CD4-positive, alpha-beta memory T cell (primary cell): ENCODE results near the gene HOXA13. TPM values are rescaled to one million over a fixed set of nuclear protein-coding genes. Genes with fewer than 3 reads are reported as not detected.

Experiments used
- CTCF ChIA-PET: fragments of 350-600 bp; sonication (Branson Sonifier 250); formaldehyde crosslinking; loops from one replicate; lab custom pipeline; 2021; ENCODE audit warnings: inconsistent platforms; ENCODE audit not compliant: partially characterized antibody; lab: Charles Lee
- POLR2A ChIA-PET: fragments of 350-600 bp; sonication (Branson Sonifier 250); formaldehyde crosslinking; loops from one replicate; lab custom pipeline; 2021; ENCODE audit not compliant: partially characterized antibody; lab: Charles Lee
- DNase-seq, 5 donors: peaks; one replicate each; pipeline versions ENCODE4 v3.0.0 to v3.0.0-alpha.2; 2020 to 2022; ENCODE audit warnings: mixed read lengths in 1 of 5
- H3K27ac ChIP-seq: one replicate; pipeline ENCODE4 v1.7.0; 2013; ENCODE audit warnings: low read depth, low read length
- H3K27me3 ChIP-seq: 2 replicates; pipeline ENCODE4 v1.7.0; 2013; ENCODE audit warnings: mild to moderate bottlenecking, low read length, moderate library complexity; ENCODE audit not compliant: insufficient read depth
- H3K36me3 ChIP-seq: 2 replicates; pipeline ENCODE4 v1.7.0; 2013; ENCODE audit warnings: mild to moderate bottlenecking, low read length, moderate library complexity; ENCODE audit not compliant: insufficient read depth
- H3K4me1 ChIP-seq: 2 replicates; pipeline ENCODE4 v1.7.0; 2013; ENCODE audit warnings: mild to moderate bottlenecking, low read length, moderate library complexity; ENCODE audit not compliant: insufficient read depth
- H3K4me3 ChIP-seq, 2 donors: one replicate each; pipeline ENCODE4 v1.7.0; 2013; ENCODE audit warnings: low read length in 2 of 2, mild to moderate bottlenecking in 1 of 2
- H3K9me3 ChIP-seq, 2 donors: one replicate each; pipeline ENCODE4 v1.7.0; 2013; ENCODE audit warnings: low read length in 2 of 2, control low read depth in 1 of 2; ENCODE audit not compliant: control insufficient read depth in 1 of 2
- H3K27ac Mint-ChIP-seq, 7 donors: one replicate each; pipeline ENCODE4 v1.8.0; 2020 to 2021; ENCODE audit warnings: mixed read lengths in 7 of 7, mild to moderate bottlenecking in 6 of 7, inconsistent platforms in 3 of 7, moderate library complexity in 3 of 7
- H3K27me3 Mint-ChIP-seq, 2 donors: one replicate each; pipeline ENCODE4 v1.8.0; 2020 to 2021; ENCODE audit warnings: mixed read lengths in 2 of 2
- H3K36me3 Mint-ChIP-seq, 2 donors: one replicate each; pipeline ENCODE4 v1.8.0; 2020 to 2021; ENCODE audit warnings: mixed read lengths in 2 of 2, inconsistent platforms in 1 of 2, mild to moderate bottlenecking in 1 of 2
- H3K4me1 Mint-ChIP-seq, 4 donors: one replicate each; pipeline ENCODE4 v1.8.0; 2020 to 2021; ENCODE audit warnings: mixed read lengths in 4 of 4, mild to moderate bottlenecking in 1 of 4
- H3K4me3 Mint-ChIP-seq, 8 donors: one replicate each; pipeline ENCODE4 v1.8.0; 2020 to 2021; ENCODE audit warnings: mixed read lengths in 8 of 8, mild to moderate bottlenecking in 7 of 8, moderate library complexity in 6 of 8, inconsistent platforms in 3 of 8
- H3K9me3 Mint-ChIP-seq, 8 donors: one replicate each; pipeline ENCODE4 v1.8.0; 2020 to 2021; ENCODE audit warnings: mixed read lengths in 8 of 8, mild to moderate bottlenecking in 5 of 8, inconsistent platforms in 3 of 8, moderate library complexity in 1 of 8
- intact Hi-C: fragments of 100-400 bp; cut with micrococcal nuclease; formaldehyde crosslinking; loops from one replicate; pipeline ENCODE4 v1.15.1; 2023
- polyA plus RNA-seq, 2 donors: library from polyadenylated mRNA; unstranded; fragments of 300-500 nt; fragmentation: Illumina TruSeq; gene quantifications; one replicate each; pipeline ENCODE4 v1.2.3, GENCODE V29; 2021
- total RNA-seq, 2 experiments: library from RNA; stranded (reverse); gene quantifications; one replicate each; pipeline ENCODE4 v1.2.3, GENCODE V29; 2021

The HOXA13 gene
- total and polyA plus RNA-seq, 4 experiments from 2014 or later = not detected

- H3K36me3 Mint-ChIP-seq = no peaks in the 10 kb centered on the region
- Histone ChIP-seq H3K27ac (no peak overlapping the region), H3K4me3 (no peak overlapping the region), H3K9me3 (no peaks in the 10 kb centered on the region), H3K4me1 (peaks cover 36% of the 10 kb centered on the region), H3K27me3 (peaks cover 75% of the 10 kb centered on the region), H3K36me3 (no peaks in the 10 kb centered on the region)
- no peak overlapping the region for H3K4me3 Mint-ChIP-seq
- DNase-seq = no peak
- POLR2A ChIA-PET = interaction anchor here (0.6 to 1.2 kb wide), 2 partner anchors 20 to 498 kb away, joined by 3 read pairs; no protein-coding TSS in a partner anchor
- CTCF ChIA-PET = no interaction called here
- H3K9me3 Mint-ChIP-seq = peaks cover 0 to 7% (median 0%) of the 10 kb centered on the region in 8 donors
- intact Hi-C loops = no loop called here
- H3K4me1 Mint-ChIP-seq = peaks cover 25 to 56% (median 36%) of the 10 kb centered on the region in 4 donors
- peak overlapping the region in 2 of 7 donors; percentile 22 to 33 for H3K27ac Mint-ChIP-seq
- H3K27me3 Mint-ChIP-seq = peaks cover 71 to 80% of the 10 kb centered on the region in 2 donors
Measured at GRCh38 chr7:27203365-27203953, 3.6 kb upstream of the HOXA13 start.

DNA sequence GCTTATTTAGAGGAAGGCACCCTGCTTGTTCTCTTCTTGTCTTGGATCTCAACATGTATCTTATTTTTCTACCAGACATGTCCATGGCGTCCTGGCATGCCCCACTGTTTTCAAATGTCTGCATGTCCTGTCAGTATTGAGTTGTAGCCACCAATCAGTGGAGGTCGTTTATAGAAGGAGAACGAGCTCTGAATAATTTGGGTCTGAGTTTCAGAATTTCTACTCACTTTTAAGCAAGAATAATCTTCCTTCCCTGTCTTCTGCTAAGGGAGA, 2.9 kb upstream of the HOXA13 start:
- Histone ChIP-seq H3K27me3 (peaks cover 81% of the 10 kb centered on the region), H3K27ac (no peak overlapping the region), H3K4me1 (peaks cover 40% of the 10 kb centered on the region), H3K36me3 (no peaks in the 10 kb centered on the region), H3K9me3 (no peaks in the 10 kb centered on the region), H3K4me3 (no peak overlapping the region)
- ChIA-PET POLR2A (interaction anchor here (0.6 to 1.3 kb wide), 2 partner anchors 18 to 498 kb away, joined by 3 read pairs; partner anchors contain the start of gene HOXA11), CTCF (interaction anchor here (0.7 to 1.2 kb wide), 2 partner anchors 40 to 887 kb away, joined by 4 read pairs; no protein-coding TSS in a partner anchor)
- intact Hi-C loops = no loop called here
- Mint-ChIP-seq H3K4me1 (peaks cover 28 to 63% (median 40%) of the 10 kb centered on the region in 4 donors), H3K4me3 (peak overlapping the region in 1 of 8 donors; percentile 20), H3K36me3 (no peaks in the 10 kb centered on the region), H3K9me3 (peaks cover 0 to 7% (median under 1%) of the 10 kb centered on the region in 8 donors), H3K27ac (no peak overlapping the region), H3K27me3 (peaks cover 75 to 82% of the 10 kb centered on the region in 2 donors)
- no peak for DNase-seq

GRCh38 chr7:27202018-27202861, 2.3 kb upstream of the HOXA13 start:
- Mint-ChIP-seq H3K9me3 (peaks cover 0 to 12% (median 3%) of the 10 kb centered on the region in 8 donors), H3K27ac (peak overlapping the region in 2 of 7 donors; percentile 35 to 87), H3K36me3 (no peaks in the 10 kb centered on the region), H3K4me3 (peak overlapping the region in 5 of 8 donors; percentile 3 to 78 (median 55)), H3K4me1 (peaks cover 28 to 66% (median 41%) of the 10 kb centered on the region in 4 donors), H3K27me3 (peaks cover 76 to 82% of the 10 kb centered on the region in 2 donors)
- no peaks in the 10 kb centered on the region for H3K9me3 ChIP-seq
- H3K4me1 ChIP-seq = peaks cover 40% of the 10 kb centered on the region
- H3K4me3 ChIP-seq = no peak overlapping the region
- ChIA-PET CTCF (interaction anchor here (0.7 to 1.2 kb wide), 2 partner anchors 39 to 888 kb away, joined by 4 read pairs; no protein-coding TSS in a partner anchor), POLR2A (interaction anchor here (1.3 kb wide), 1 partner anchor 17 kb away, joined by 3 read pairs; the partner anchor contains the start of gene HOXA11)
- H3K36me3 ChIP-seq = no peaks in the 10 kb centered on the region
- no peak overlapping the region for H3K27ac ChIP-seq
- intact Hi-C loops = no loop called here
- H3K27me3 ChIP-seq = peaks cover 81% of the 10 kb centered on the region
- no peak for DNase-seq

GRCh38 chr7:27201580-27202017, 1.7 kb upstream of the HOXA13 start:
- Histone ChIP-seq H3K4me3 (no peak overlapping the region), H3K9me3 (no peaks in the 10 kb centered on the region), H3K4me1 (peaks cover 40% of the 10 kb centered on the region), H3K27me3 (peaks cover 82% of the 10 kb centered on the region), H3K27ac (no peak overlapping the region), H3K36me3 (no peaks in the 10 kb centered on the region)
- Mint-ChIP-seq H3K4me1 (peaks cover 28 to 65% (median 41%) of the 10 kb centered on the region in 4 donors), H3K27me3 (peaks cover 72 to 81% of the 10 kb centered on the region in 2 donors), H3K4me3 (peak overlapping the region in 5 of 8 donors; percentile 67 to 78 (median 77)), H3K36me3 (no peaks in the 10 kb centered on the region), H3K9me3 (peaks cover 0 to 12% (median 3%) of the 10 kb centered on the region in 8 donors), H3K27ac (peak overlapping the region in 2 of 7 donors; percentile 35 to 87)
- ChIA-PET POLR2A (interaction anchor here (1.3 kb wide), 1 partner anchor 17 kb away, joined by 3 read pairs; the partner anchor contains the start of gene HOXA11), CTCF (interaction anchor here (1.2 kb wide), 1 partner anchor 39 kb away, joined by 4 read pairs; no protein-coding TSS in a partner anchor)
- intact Hi-C loops = no loop called here
- DNase-seq = no peak

GRCh38 chr7:27200761-27201579, 1.1 kb upstream of the HOXA13 start:
- no peaks in the 10 kb centered on the region for H3K36me3 ChIP-seq
- Mint-ChIP-seq H3K4me3 (peak overlapping the region; percentile 64 to 82 (median 76)), H3K27ac (peak overlapping the region in 3 of 7 donors; percentile 31 to 87 (median 48)), H3K4me1 (peaks cover 30 to 63% (median 40%) of the 10 kb centered on the region in 4 donors), H3K27me3 (peaks cover 72 to 80% of the 10 kb centered on the region in 2 donors), H3K9me3 (peaks cover 0 to 9% (median 3%) of the 10 kb centered on the region in 8 donors), H3K36me3 (no peaks in the 10 kb centered on the region)
- peaks cover 80% of the 10 kb centered on the region for H3K27me3 ChIP-seq
- H3K9me3 ChIP-seq = no peaks in the 10 kb centered on the region
- DNase-seq = no peak
- H3K4me3 ChIP-seq = no peak overlapping the region
- POLR2A ChIA-PET = no interaction called here
- H3K27ac ChIP-seq = no peak overlapping the region
- CTCF ChIA-PET = interaction anchor here (0.8 kb wide), 1 partner anchor 22 kb away, joined by 3 read pairs; no protein-coding TSS in a partner anchor
- intact Hi-C loops = no loop called here
- peaks cover 40% of the 10 kb centered on the region for H3K4me1 ChIP-seq
